Effector memory CD8-positive, alpha-beta T cell (primary cell): ENCODE data around the gene SNX2.

Experiments used
- ATAC-seq: fragments of 150-1000 bp; cut with Tn5 transposase; replicated peaks from 2 replicates; pipeline ENCODE4 v1.10.0; 2021; ENCODE audit warnings: mild to moderate bottlenecking, moderate library complexity
- DNase-seq, 3 experiments: peaks; one replicate each; pipeline ENCODE4 v3.0.0; 2021
- H3K27ac Mint-ChIP-seq, 2 donors: one replicate each; pipeline ENCODE4 v1.8.0; 2022; ENCODE audit warnings: mild to moderate bottlenecking in 2 of 2, mixed read lengths in 2 of 2, moderate library complexity in 2 of 2
- H3K27me3 Mint-ChIP-seq, 2 donors: one replicate each; pipeline ENCODE4 v1.8.0; 2022; ENCODE audit warnings: mixed read lengths in 2 of 2
- H3K36me3 Mint-ChIP-seq: one replicate; pipeline ENCODE4 v1.8.0; 2022; ENCODE audit warnings: mild to moderate bottlenecking, moderate library complexity, mixed read lengths; ENCODE audit not compliant: insufficient read depth
- H3K4me1 Mint-ChIP-seq, 2 donors: one replicate each; pipeline ENCODE4 v1.8.0; 2022; ENCODE audit warnings: low read depth in 2 of 2, mixed read lengths in 2 of 2
- H3K4me3 Mint-ChIP-seq, 2 donors: one replicate each; pipeline ENCODE4 v1.8.0; 2022; ENCODE audit warnings: mild to moderate bottlenecking in 2 of 2, mixed read lengths in 2 of 2, moderate library complexity in 2 of 2
- H3K9me3 Mint-ChIP-seq, 2 donors: one replicate each; pipeline ENCODE4 v1.8.0; 2022; ENCODE audit warnings: mixed read lengths in 2 of 2

The SNX2 gene

DNA sequence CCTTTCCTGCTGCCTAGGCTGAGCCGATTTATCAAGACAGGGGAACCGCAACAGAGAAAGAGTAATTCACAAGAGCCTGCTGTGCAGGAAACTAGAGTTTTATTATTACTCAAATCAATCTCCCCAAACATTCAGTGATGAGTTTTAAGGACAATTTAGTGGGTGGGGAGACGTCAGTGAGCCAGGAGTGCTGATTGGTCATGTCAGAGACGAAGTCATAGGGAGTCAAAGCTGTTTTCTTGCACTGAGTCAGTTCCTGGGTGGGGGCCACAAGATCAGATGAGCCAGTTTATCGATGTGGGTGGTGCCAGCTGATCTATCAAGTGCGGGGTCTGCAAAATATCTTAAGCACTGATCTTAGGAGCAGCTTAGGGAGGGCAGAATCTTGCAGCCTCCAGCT, 89.5 kb downstream of the SNX2 start:
- Mint-ChIP-seq H3K27me3 (no peaks in the 10 kb centered on the region), H3K27ac (no peak overlapping the region), H3K36me3 (peaks cover 4% of the 10 kb centered on the region), H3K4me3 (no peak overlapping the region), H3K9me3 (peaks cover 0 to 2% of the 10 kb centered on the region in 2 donors), H3K4me1 (peaks cover 2 to 9% of the 10 kb centered on the region in 2 donors)
- DNase-seq (no peak), ATAC-seq (no peak)

DNA sequence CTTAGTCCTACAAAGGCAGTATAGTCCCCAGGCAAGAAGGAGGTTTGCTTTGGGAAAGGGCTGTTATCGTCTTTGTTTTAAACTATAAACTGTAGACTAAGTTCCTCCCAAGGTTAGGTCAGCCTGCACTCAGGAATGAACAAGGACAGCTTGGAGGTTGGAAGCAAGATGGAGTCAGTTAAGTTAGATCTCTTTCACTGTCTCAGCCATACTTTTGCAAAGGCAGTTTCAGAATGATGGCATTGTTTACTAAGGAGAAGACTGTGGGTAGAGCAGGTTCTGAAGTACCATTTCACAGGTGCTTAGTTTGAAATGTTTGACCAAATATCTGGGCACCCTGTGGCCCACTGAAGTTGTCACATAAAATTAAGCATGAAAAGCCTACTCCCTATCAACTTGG, 90.0 kb downstream of the SNX2 start:
- peaks cover 0 to 2% of the 10 kb centered on the region in 2 donors for H3K9me3 Mint-ChIP-seq
- ATAC-seq = no peak
- H3K27me3 Mint-ChIP-seq = no peaks in the 10 kb centered on the region
- H3K4me1 Mint-ChIP-seq = peaks cover 2 to 9% of the 10 kb centered on the region in 2 donors
- no peak overlapping the region for H3K27ac Mint-ChIP-seq
- peaks cover 4% of the 10 kb centered on the region for H3K36me3 Mint-ChIP-seq
- H3K4me3 Mint-ChIP-seq = no peak overlapping the region
- no peak for DNase-seq

- DNase-seq (no peak), ATAC-seq (no peak)
- no peak overlapping the region for H3K4me3 Mint-ChIP-seq
- H3K4me1 Mint-ChIP-seq = peaks cover 3 to 4% of the 10 kb centered on the region in 2 donors
- H3K27ac Mint-ChIP-seq = peak overlapping the region in 1 of 2 donors; percentile 8
- peaks cover 4% of the 10 kb centered on the region for H3K36me3 Mint-ChIP-seq
- no peaks in the 10 kb centered on the region for H3K9me3 Mint-ChIP-seq
- no peaks in the 10 kb centered on the region for H3K27me3 Mint-ChIP-seq
Measured at GRCh38 chr5:122870219-122870856, 95.5 kb downstream of the SNX2 start.

DNA sequence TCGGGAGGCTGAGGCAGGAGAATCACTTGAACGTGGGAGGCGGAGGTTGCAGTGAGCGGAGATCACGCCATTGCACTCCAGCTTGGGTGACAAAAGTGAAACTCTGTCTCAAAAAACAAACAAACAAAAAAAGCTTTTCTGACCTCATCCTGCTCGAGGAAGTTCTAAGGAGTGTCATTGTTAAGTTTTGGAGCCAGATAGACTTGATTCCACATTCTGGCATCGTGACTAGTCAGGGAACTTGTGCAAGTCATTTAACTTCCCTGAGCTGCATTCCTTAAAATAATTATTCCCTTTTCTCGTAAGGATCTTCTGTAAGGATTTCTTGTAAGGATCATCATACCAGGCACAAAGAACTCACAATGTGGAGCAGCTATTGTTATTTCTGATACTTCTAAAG, 96.8 kb downstream of the SNX2 start:
- no peak for DNase-seq
- H3K36me3 Mint-ChIP-seq = peaks cover 4% of the 10 kb centered on the region
- H3K9me3 Mint-ChIP-seq = no peaks in the 10 kb centered on the region
- no peaks in the 10 kb centered on the region for H3K27me3 Mint-ChIP-seq
- H3K4me3 Mint-ChIP-seq = no peak overlapping the region
- peaks cover 4 to 5% of the 10 kb centered on the region in 2 donors for H3K4me1 Mint-ChIP-seq
- no peak for ATAC-seq
- peak overlapping the region in 1 of 2 donors; percentile 13 for H3K27ac Mint-ChIP-seq

DNA sequence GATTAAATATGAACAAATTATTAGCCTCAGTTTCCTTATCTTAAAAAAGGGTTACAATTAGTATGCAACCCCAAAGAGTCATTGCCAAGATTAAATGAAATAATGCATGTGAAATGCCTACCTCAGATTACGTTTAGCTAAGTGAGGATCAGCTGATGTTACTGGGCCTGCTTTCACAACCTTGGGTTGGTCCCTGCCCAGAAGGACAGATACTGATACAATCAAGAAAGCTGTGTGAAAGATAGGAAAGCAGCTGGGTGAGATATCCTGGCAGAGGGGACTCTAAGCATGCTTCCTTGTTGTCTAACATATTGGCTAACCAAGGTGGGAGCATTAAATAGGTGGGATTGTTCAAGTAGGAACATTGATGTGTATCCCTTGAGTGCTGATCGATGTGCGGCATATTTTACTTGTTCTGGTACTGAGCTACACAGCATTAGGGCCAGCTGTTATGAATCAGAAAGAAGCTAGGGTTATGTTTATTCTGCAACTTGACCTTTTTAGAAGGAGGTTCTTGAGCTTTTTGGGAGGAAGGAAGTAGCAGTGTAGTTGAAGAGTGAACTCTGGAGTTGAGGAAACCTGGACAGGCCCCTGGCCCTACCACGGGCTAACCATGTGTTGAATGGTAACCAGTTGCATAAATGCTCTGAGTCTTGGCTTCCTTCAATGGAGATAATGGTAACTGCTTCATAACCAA, 99.4 kb downstream of the SNX2 start:
- ATAC-seq = no peak
- Mint-ChIP-seq H3K27ac (no peak overlapping the region), H3K27me3 (no peaks in the 10 kb centered on the region), H3K36me3 (no peaks in the 10 kb centered on the region), H3K4me3 (no peak overlapping the region), H3K4me1 (peaks cover 7% of the 10 kb centered on the region in 2 donors), H3K9me3 (no peaks in the 10 kb centered on the region)
- no peak for DNase-seq

DNA sequence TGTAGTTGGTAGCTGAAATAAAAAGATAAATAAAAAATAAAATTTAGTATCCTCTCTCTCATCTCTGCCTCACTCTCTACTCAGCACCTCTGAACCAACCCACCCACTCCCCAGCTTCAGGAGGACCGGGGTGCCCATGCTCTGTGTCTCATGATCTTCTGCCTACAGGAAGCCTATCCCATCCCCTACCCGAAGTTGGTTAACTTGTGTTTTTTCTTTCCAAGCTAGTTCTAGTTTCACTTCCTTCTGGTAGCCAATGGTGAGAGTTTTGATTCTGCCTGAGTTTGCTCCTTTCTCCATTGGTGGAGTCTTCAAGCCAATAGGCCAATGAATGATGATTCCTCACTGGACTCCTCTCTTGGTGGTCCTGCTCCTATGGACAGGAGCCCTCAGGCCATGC, 102.6 kb downstream of the SNX2 start:
- Mint-ChIP-seq H3K36me3 (no peaks in the 10 kb centered on the region), H3K9me3 (no peaks in the 10 kb centered on the region), H3K27me3 (no peaks in the 10 kb centered on the region), H3K4me1 (peaks cover 5 to 7% of the 10 kb centered on the region in 2 donors), H3K4me3 (no peak overlapping the region), H3K27ac (no peak overlapping the region)
- DNase-seq (no peak), ATAC-seq (no peak)

DNA sequence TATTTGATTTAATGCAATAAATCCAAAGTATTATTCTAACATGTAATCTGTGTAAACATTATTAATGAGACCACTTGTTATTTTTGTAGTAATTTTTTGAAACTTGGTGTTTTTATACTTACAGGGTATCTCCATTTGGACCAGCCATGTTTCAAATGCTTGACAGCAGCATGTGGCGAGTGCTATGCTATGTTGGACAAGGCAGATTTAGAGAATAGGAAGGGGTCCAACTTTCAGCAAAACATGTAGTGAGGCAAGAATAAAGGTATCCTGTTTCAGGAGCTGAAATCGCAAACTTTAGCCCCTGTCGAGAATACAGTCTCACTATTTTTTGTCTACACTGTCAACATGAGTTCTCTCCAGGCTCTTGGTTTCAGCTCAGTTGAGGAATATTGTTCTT, 104.2 kb downstream of the SNX2 start:
- Mint-ChIP-seq H3K4me1 (peaks cover 7 to 9% of the 10 kb centered on the region in 2 donors), H3K27me3 (no peaks in the 10 kb centered on the region), H3K4me3 (no peak overlapping the region), H3K9me3 (no peaks in the 10 kb centered on the region), H3K27ac (no peak overlapping the region), H3K36me3 (no peaks in the 10 kb centered on the region)
- ATAC-seq (no peak), DNase-seq (no peak)
